ENCODE measurements around the gene CNTN2.

CNTN2 gene

GRCh38 chr1:205020466-205020865 lies 22.5 kb upstream of the CNTN2 start:
- DNase-seq = no peak

GRCh38 chr1:205024679-205025078 lies 18.3 kb upstream of the CNTN2 start:
- DNase-seq = no peak

- no peak for DNase-seq
Measured at GRCh38 chr1:205025239-205025638, 17.8 kb upstream of the CNTN2 start.

- no peak for DNase-seq
Measured at GRCh38 chr1:205026181-205026580, 16.8 kb upstream of the CNTN2 start.

- no peak for DNase-seq
Measured at GRCh38 chr1:205028390-205028789, 14.6 kb upstream of the CNTN2 start.

GRCh38 chr1:205028924-205029323 lies 14.1 kb upstream of the CNTN2 start:
- DNase-seq = no peak

- no peak for DNase-seq
Measured at GRCh38 chr1:205030241-205030640, 12.8 kb upstream of the CNTN2 start.

- DNase-seq = no peak
Measured at GRCh38 chr1:205030896-205031295, 12.1 kb upstream of the CNTN2 start.

- no peak for DNase-seq
Measured at GRCh38 chr1:205032508-205032907, 10.5 kb upstream of the CNTN2 start.

GRCh38 chr1:205037539-205037938 lies 5.5 kb upstream of the CNTN2 start:
- DNase-seq = no peak

- no peak for DNase-seq
Measured at GRCh38 chr1:205038132-205038786, 4.8 kb upstream of the CNTN2 start.

GRCh38 chr1:205041001-205041715 lies 1.9 kb upstream of the CNTN2 start:
- DNase-seq = no peak

GRCh38 chr1:205041998-205042910 lies 758 bp upstream of the CNTN2 start:
- no peak for DNase-seq

- no peak for DNase-seq
Measured at GRCh38 chr1:205043866-205044265, 854 bp downstream of the CNTN2 start.

- DNase-seq = no peak
Measured at GRCh38 chr1:205044741-205045140, 1.7 kb downstream of the CNTN2 start.

- no peak for DNase-seq
Measured at GRCh38 chr1:205045146-205045545, 2.1 kb downstream of the CNTN2 start.

- DNase-seq = no peak
Measured at GRCh38 chr1:205046870-205047269, 3.9 kb downstream of the CNTN2 start.

- DNase-seq = no peak
Measured at GRCh38 chr1:205047764-205048231, 4.8 kb downstream of the CNTN2 start.

- no peak for DNase-seq
Measured at GRCh38 chr1:205048382-205048781, 5.4 kb downstream of the CNTN2 start.

GRCh38 chr1:205049479-205049878 lies 6.5 kb downstream of the CNTN2 start:
- DNase-seq = no peak

- DNase-seq = no peak
Measured at GRCh38 chr1:205052690-205053089, 9.7 kb downstream of the CNTN2 start.

- DNase-seq = no peak
Measured at GRCh38 chr1:205053296-205053695, 10.3 kb downstream of the CNTN2 start.

- no peak for DNase-seq
Measured at GRCh38 chr1:205054013-205054412, 11.0 kb downstream of the CNTN2 start.
